Lower leg skin (tissue), 4 donors: ENCODE results near the gene GOLGA6L7. TPM values are rescaled to one million over a fixed set of nuclear protein-coding genes. Genes with fewer than 3 reads are reported as not detected.

ENCODE experiments used
- DNase-seq, 2 donors: peaks; one replicate each; pipeline ENCODE4 v3.0.0-alpha.2; 2019; ENCODE audit warnings: low spot score in 2 of 2
- H3K4me3 ChIP-seq: fragments of 200-600 bp; sonication (generic); 2 replicates; pipeline ENCODE4 v1.5.1; 2017; ENCODE audit warnings: mild to moderate bottlenecking, low read depth; ENCODE audit not compliant: poor library complexity, severe bottlenecking
- POLR2A ChIP-seq, 2 donors: fragments of 450-650 bp; IDR thresholded peaks; one replicate each; pipeline ENCODE4 v1.6.1; 2016 to 2017; ENCODE audit warnings: antibody characterized with exemption in 2 of 2, mild to moderate bottlenecking in 1 of 2, moderate library complexity in 1 of 2
- WGBS, 2 donors: methylation state at CpG; one replicate each; pipeline ENCODE4 v1.1.5; 2018; 5-methylcytosine and 5-hydroxymethylcytosine counted together
- intact Hi-C: fragments of 100-400 bp; cut with DNase I; formaldehyde crosslinking; loops from one replicate; pipeline ENCODE4 v1.15.0; 2023; ENCODE audit warnings: low total_unique reads
- total RNA-seq, 4 donors: library from RNA; depleted of rRNA; stranded (reverse); fragments of >200 nt; gene quantifications; one replicate each; pipeline ENCODE4 v1.1.0, GENCODE V29; 2016
- TF ChIP-seq, protein P1 (sequence below), 3 donors: fragments of 450-650 bp; IDR thresholded peaks; one replicate each; pipeline ENCODE4 v1.5.1; 2016; ENCODE audit warnings: antibody characterized with exemption in 3 of 3, mild to moderate bottlenecking in 3 of 3, moderate library complexity in 2 of 3

Gene GOLGA6L7
- total RNA-seq, 4 donors from 2014 or later = not detected

DNA sequence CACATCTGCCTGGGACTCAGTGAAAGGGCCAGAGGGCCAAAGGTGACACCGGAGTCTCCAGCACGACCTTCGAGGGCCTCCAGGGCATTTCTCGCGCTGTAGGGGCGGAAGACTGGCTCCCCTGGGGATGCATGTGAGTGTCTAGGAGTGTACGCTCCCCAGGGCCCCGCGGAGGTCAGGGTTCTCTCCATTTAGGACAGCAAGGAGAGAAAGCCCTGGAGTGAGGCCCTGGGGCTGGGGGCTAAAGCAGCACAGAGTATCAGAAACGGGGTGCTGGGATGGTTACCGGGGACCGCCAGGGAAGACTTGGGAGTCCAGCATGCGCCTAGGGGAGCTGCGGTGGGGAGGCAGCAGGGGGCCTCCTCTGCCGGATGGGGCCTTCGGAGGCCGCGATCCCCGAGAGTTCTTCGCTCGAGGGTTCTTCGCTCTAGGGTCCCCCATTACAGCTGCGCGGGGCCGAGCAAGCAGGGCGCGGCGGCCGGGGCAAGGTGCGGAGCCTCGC is 36.7 kb upstream of the GOLGA6L7 start:
- H3K4me3 ChIP-seq = no peak overlapping the region
- TF ChIP-seq POLR2A (IDR thresholded peaks at IDR 0.05) = no peak
- TF ChIP-seq, protein P1, sequence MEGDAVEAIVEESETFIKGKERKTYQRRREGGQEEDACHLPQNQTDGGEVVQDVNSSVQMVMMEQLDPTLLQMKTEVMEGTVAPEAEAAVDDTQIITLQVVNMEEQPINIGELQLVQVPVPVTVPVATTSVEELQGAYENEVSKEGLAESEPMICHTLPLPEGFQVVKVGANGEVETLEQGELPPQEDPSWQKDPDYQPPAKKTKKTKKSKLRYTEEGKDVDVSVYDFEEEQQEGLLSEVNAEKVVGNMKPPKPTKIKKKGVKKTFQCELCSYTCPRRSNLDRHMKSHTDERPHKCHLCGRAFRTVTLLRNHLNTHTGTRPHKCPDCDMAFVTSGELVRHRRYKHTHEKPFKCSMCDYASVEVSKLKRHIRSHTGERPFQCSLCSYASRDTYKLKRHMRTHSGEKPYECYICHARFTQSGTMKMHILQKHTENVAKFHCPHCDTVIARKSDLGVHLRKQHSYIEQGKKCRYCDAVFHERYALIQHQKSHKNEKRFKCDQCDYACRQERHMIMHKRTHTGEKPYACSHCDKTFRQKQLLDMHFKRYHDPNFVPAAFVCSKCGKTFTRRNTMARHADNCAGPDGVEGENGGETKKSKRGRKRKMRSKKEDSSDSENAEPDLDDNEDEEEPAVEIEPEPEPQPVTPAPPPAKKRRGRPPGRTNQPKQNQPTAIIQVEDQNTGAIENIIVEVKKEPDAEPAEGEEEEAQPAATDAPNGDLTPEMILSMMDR (IDR thresholded peaks at IDR 0.05) = no peak
- intact Hi-C loops = no loop called here
- no peak for DNase-seq
- WGBS, 2 donors = 33 to 37% methylated on average over 24 to 31 of the region's 31 CpGs

DNA sequence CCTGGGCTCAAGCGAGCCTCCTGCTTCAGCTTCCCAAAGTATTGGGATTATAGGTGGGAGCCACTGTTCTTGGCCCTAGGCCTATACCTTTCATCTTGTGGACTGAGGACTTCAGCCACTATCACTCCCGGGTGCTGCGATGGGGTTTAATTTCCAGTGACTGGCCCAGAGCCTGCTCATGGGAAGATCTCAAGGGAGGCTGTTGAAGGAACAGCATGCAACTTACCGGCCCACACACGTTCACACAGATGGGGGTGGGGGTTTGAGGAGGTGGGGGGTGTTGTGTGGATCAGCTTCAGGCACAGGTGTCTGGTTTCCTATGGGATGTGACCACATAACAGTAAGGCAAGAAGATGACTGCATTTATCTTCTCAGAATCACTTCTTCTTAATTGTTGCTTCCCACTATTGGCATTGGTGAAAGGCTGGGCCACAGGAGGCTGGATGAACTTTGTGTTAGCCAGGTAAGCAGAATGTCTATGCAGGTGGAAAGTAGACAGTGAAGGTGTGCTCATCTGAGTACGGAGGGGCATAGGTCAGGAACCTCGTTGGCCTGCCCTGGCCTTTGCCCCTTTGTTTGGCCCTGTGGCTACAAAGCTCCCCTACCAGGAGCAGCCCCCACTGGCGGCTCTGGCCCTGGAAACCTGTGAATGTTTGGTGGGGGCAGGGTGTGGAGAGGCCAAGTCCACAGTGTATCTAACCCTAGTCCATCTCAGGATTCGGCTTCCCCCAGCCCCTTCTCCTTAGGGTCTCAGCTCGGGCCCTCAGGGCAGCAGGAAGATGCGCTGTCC is 35.9 kb upstream of the GOLGA6L7 start:
- no peak for TF ChIP-seq POLR2A (IDR thresholded peaks at IDR 0.05)
- no peak for DNase-seq
- no peak overlapping the region for H3K4me3 ChIP-seq
- 88 to 95% methylated on average over 11 of the region's 11 CpGs for WGBS, 2 donors
- intact Hi-C loops = no loop called here

DNA sequence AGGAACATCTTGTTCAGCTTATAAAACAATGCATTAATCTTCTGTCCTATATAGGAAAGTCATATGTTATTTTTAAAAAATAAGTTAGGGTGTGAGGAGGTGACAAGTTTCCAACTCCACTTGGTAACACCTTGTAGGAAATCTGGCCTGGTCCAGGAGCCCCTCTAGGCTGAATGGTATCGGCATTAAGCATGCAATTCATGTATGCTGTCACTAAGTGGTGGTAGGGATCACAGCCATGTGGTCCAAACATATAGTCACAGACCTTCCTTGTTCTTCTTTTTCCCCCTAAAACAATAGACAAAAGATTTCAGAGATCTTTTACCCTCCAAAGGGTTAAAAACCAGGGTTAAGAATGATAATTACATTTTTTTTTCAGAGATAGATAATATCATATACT is 33.2 kb upstream of the GOLGA6L7 start:
- intact Hi-C loops = no loop called here
- no peak overlapping the region for H3K4me3 ChIP-seq
- no peak for DNase-seq
- WGBS, 2 donors = 93% methylated on average over 1 of the region's 1 CpG
- TF ChIP-seq POLR2A (IDR thresholded peaks at IDR 0.05) = no peak
- TF ChIP-seq, protein P1 (IDR thresholded peaks at IDR 0.05) = no peak

DNA sequence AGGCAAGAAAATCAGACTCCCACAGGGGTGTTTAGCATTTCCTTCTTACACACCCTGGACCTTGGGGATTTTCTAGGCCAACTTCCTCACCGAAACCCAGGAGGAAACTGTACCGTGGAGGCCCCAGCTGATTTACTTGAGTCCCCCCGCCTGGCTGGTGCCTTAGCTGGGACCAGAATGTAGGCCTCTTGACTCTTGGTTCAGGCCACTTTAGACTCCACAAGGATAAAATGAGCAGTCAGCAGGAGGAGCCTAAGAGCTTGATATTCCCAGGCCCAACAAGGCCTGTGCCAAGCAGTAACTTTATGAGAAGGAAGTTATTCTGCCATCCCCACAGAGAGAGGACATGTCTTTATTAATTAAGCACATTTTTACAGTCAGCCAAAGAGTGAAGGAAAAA is 32.7 kb upstream of the GOLGA6L7 start:
- intact Hi-C loops = no loop called here
- 61 to 66% methylated on average over 3 of the region's 3 CpGs for WGBS, 2 donors
- no peak for DNase-seq
- TF ChIP-seq, protein P1 (IDR thresholded peaks at IDR 0.05) = no peak
- no peak for TF ChIP-seq POLR2A (IDR thresholded peaks at IDR 0.05)
- no peak overlapping the region for H3K4me3 ChIP-seq

DNA sequence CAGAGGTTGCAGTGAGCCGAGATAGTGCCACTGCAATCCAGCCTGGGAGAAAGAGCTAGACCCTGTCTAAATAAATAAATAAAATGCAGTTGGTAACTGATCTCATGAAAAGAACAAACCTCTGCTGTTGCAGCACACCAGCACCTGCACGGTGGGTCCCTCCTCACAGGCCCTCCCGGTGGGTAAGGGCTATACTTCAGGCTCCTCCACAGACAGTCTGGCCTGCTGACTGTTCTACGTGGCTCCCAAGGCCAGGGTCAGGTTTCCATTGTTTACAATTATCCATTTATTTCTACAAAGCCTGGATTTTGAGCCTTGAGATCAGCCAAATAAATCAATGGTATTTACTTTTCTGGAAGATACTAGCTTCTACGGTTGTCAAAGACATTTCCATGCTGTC is 32.2 kb upstream of the GOLGA6L7 start:
- 83 to 88% methylated on average over 5 of the region's 5 CpGs for WGBS, 2 donors
- no peak for TF ChIP-seq POLR2A (IDR thresholded peaks at IDR 0.05)
- TF ChIP-seq, protein P1 (IDR thresholded peaks at IDR 0.05) = no peak
- intact Hi-C loops = no loop called here
- no peak for DNase-seq
- H3K4me3 ChIP-seq = no peak overlapping the region

DNA sequence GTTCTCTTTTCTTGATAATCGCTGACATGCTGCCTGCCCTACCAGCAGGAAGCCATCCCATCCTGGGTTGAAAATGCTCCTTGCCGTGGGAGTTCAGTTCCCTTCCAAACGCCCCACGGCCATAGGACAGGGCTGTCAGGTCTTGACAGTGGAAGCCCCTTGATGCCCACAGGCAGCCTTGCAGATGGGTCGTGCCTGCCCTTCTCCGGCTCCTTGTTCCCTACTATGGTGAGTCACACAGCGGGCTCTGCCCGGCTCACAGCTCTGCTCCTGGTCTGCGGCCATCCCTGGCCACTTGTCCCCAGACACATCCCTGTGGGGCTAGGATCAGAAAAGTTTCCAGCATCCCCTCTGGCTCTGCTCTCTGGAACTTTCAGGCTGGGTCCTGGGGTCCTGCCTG is 31.1 kb upstream of the GOLGA6L7 start:
- no peak for DNase-seq
- 78 to 86% methylated on average over 9 of the region's 9 CpGs for WGBS, 2 donors
- H3K4me3 ChIP-seq = no peak overlapping the region
- intact Hi-C loops = no loop called here
- TF ChIP-seq, protein P1 (IDR thresholded peaks at IDR 0.05) = no peak
- no peak for TF ChIP-seq POLR2A (IDR thresholded peaks at IDR 0.05)
